Activated CD8-positive, alpha-beta memory T cell treated with anti-CD3 and anti-CD28 coated beads, Interleukin-2, amount 50 U/mL, for 48 hours (primary cell): Measurements from ENCODE around the gene SOX12.
"Not testable (repeated sequence)": the region's sequence is repeated elsewhere in the genome, so short reads cannot be mapped to it uniquely, and the experiment has no call there.

ENCODE experiments used
- DNase-seq: peaks from one replicate; pipeline ENCODE4 v3.0.0-alpha.2; 2020

The SOX12 gene

GRCh38 chr20:363319-364078, 38.1 kb downstream of the SOX12 start:
- no peak for DNase-seq

GRCh38 chr20:364905-365794, 39.8 kb downstream of the SOX12 start:
- no peak for DNase-seq

- DNase-seq = no peak
Observed at GRCh38 chr20:366041-366718, 40.8 kb downstream of the SOX12 start.

DNA sequence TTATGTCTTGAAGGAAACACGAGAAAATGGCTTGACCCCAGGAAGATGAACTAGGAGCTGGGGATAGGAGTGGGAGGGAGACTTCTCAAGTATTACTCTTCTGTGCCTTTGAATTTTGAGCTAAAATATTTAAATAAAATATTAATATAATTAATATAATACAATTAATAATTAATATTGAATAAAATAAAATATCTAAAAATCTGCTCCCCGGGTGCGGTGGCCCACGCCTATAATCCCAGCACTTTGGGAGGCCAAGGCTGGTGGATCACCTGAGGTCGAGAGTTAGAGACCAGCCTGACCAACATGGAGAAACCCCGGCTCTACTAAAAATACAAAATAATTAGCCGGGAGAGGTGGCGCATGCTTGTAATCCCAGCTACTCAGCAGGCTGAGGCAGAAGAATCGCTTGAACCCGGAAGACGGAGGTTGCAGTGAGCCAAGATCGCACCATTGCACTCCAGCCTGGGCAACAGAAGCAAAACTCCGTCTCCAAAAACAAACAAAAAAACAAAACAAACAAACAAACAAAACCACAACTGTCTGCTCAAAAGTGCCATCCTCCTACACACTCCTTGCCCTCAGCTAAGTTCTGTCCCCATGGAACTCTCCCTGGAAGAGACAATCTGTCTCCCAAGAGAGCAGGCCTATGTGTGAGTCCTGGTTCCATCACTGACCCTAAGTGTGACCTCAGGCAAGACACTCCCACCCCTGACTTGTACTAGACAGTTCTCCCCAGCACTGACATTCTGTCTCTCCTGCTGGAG, 41.5 kb downstream of the SOX12 start:
- DNase-seq = no peak

DNA sequence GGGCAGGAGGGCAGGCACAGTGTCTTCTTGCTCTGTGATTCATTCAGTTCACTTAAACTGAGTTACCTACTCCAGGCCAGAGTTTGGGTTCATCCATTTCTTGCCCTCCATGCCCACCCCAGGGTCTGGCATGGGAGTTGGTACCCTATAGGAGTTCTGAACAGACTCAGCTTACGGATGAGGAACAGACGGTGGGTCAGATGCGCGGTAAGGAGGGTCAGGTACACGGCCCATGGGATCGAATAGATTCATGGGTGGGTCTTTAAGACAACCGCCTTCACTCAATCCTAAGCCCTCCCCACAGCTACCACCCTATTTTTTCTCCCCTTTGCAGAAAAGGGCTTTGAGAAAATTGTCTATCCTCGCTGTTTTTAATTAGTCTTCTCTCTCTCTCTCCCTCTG, 42.1 kb downstream of the SOX12 start:
- no peak for DNase-seq

- DNase-seq = no peak
Observed at GRCh38 chr20:368915-369314, 43.6 kb downstream of the SOX12 start.

DNA sequence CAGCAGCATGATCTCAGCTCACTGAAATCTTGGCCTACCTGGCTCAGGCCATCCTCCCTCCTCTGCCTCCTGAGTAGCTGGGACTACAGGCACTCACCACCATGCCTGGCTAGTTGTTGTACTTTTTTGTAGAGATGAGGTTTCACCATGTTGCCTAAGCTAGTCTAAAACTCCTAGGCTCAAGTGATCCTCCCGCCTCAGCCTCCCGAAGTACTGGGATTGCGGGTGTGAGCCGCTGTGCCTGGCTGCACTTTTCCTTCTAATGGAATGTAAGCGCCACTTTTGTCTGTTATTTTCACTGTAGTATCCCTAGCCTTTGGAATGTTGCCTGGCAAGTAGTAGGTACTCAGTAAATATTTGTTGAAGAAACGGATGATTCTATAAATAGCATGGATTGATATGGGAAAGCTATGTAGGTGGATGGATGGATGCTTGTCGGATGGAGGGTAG, 44.8 kb downstream of the SOX12 start:
- DNase-seq = no peak

GRCh38 chr20:370977-371754, 45.8 kb downstream of the SOX12 start:
- DNase-seq = no peak

GRCh38 chr20:371755-372542, 46.6 kb downstream of the SOX12 start:
- no peak for DNase-seq

- DNase-seq = not testable (repeated sequence)
Observed at GRCh38 chr20:372543-373082, 47.3 kb downstream of the SOX12 start.

- no peak for DNase-seq
Observed at GRCh38 chr20:373171-373890, 48.0 kb downstream of the SOX12 start.

GRCh38 chr20:375265-375889, 50.0 kb downstream of the SOX12 start:
- no peak for DNase-seq

GRCh38 chr20:376089-376488, 50.7 kb downstream of the SOX12 start:
- no peak for DNase-seq

GRCh38 chr20:376750-377149, 51.4 kb downstream of the SOX12 start:
- no peak for DNase-seq

GRCh38 chr20:377578-377977, 52.2 kb downstream of the SOX12 start:
- DNase-seq = not testable (repeated sequence)

- no peak for DNase-seq
Observed at GRCh38 chr20:378961-379336, 53.6 kb downstream of the SOX12 start.
